H7 (cell line): ENCODE measurements around the gene HNRNPF. TPM values are rescaled to one million over a fixed set of nuclear protein-coding genes. Genes with fewer than 3 reads are reported as not detected.
"Not testable (repeated sequence)": the region's sequence is repeated elsewhere in the genome, so short reads cannot be mapped to it uniquely, and the experiment has no call there.

Source experiments
- DNase-seq: peaks from one replicate; pipeline ENCODE4 v3.0.0; 2012
- H3K27me3 ChIP-seq: 2 replicates; pipeline ENCODE4 v1.6.0; 2011; ENCODE audit warnings: mild to moderate bottlenecking, low read length; ENCODE audit not compliant: control insufficient read depth, insufficient read depth
- H3K36me3 ChIP-seq: replicated peaks from 2 replicates; pipeline ENCODE4 v1.5.1; 2011; ENCODE audit warnings: low read length; ENCODE audit not compliant: control insufficient read depth, insufficient read depth
- H3K4me3 ChIP-seq: 2 replicates; pipeline ENCODE4 v1.5.1; 2011; ENCODE audit warnings: low read depth, mild to moderate bottlenecking, control low read depth, low read length, moderate library complexity; ENCODE audit not compliant: insufficient read depth
- total RNA-seq: library from RNA; depleted of rRNA; stranded (reverse); fragments of >200 nt; shearing (Covaris generic); gene quantifications from 2 replicates; pipeline ENCODE4 v1.2.3, GENCODE V29; 2014; rRNA removed

The HNRNPF gene
- total RNA-seq, result 328 and 342 TPM in 2 replicates

- peak; percentile 97 for DNase-seq
- no peaks in the 10 kb centered on the region for H3K27me3 ChIP-seq
Measured at GRCh38 chr10:43408710-43409384, at the start of gene HNRNPF. HNRNPF (minus strand) TSS chr10:43409186; CDS start chr10:43387884, 21,302 bp downstream.

GRCh38 chr10:43458227-43458626 lies 49.2 kb upstream of the HNRNPF start:
- no peaks in the 10 kb centered on the region for H3K27me3 ChIP-seq
- H3K4me3 ChIP-seq, result no peak overlapping the region
- H3K36me3 ChIP-seq, result no peaks in the 10 kb centered on the region
- DNase-seq, result peak; percentile 41

More at GRCh38 chr10:43408710-43409384, at the start of gene HNRNPF:
- Histone ChIP-seq H3K36me3 (no peaks in the 10 kb centered on the region), H3K4me3 (peak within 1 kb of the TSS; percentile 78)

- not testable (repeated sequence) for H3K36me3 ChIP-seq, DNase-seq, H3K4me3 ChIP-seq, H3K27me3 ChIP-seq
Measured at GRCh38 chr10:43456561-43456960, 47.6 kb upstream of the HNRNPF start.

- not testable (repeated sequence) for DNase-seq, H3K27me3 ChIP-seq, H3K4me3 ChIP-seq, H3K36me3 ChIP-seq
Measured at GRCh38 chr10:43454025-43454424, 45.0 kb upstream of the HNRNPF start.

- no peaks in the 10 kb centered on the region for H3K36me3 ChIP-seq
- H3K4me3 ChIP-seq, result no peak overlapping the region
- DNase-seq, result no peak
Measured at GRCh38 chr10:43453266-43453831, 44.4 kb upstream of the HNRNPF start.

GRCh38 chr10:43452356-43452914 lies 43.4 kb upstream of the HNRNPF start:
- Histone ChIP-seq H3K4me3 (no peak overlapping the region), H3K27me3 (no peaks in the 10 kb centered on the region), H3K36me3 (no peaks in the 10 kb centered on the region)
- DNase-seq, result no peak

More at GRCh38 chr10:43453266-43453831, 44.4 kb upstream of the HNRNPF start:
- no peaks in the 10 kb centered on the region for H3K27me3 ChIP-seq

GRCh38 chr10:43448742-43449141 lies 39.8 kb upstream of the HNRNPF start:
- no peaks in the 10 kb centered on the region for H3K27me3 ChIP-seq
- no peak overlapping the region for H3K4me3 ChIP-seq
- DNase-seq, result no peak

GRCh38 chr10:43446219-43447017 lies 37.4 kb upstream of the HNRNPF start:
- not testable (repeated sequence) for H3K4me3 ChIP-seq, H3K27me3 ChIP-seq, DNase-seq, H3K36me3 ChIP-seq

More at GRCh38 chr10:43448742-43449141, 39.8 kb upstream of the HNRNPF start:
- no peaks in the 10 kb centered on the region for H3K36me3 ChIP-seq

GRCh38 chr10:43444897-43445466 lies 36.0 kb upstream of the HNRNPF start:
- no peak for DNase-seq
- Histone ChIP-seq H3K36me3 (no peaks in the 10 kb centered on the region), H3K4me3 (no peak overlapping the region), H3K27me3 (no peaks in the 10 kb centered on the region)

- DNase-seq, result no peak
- Histone ChIP-seq H3K4me3 (no peak overlapping the region), H3K27me3 (no peaks in the 10 kb centered on the region)
Measured at GRCh38 chr10:43444323-43444722, 35.3 kb upstream of the HNRNPF start.

GRCh38 chr10:43440463-43441134 lies 31.6 kb upstream of the HNRNPF start:
- H3K4me3 ChIP-seq, result no peak overlapping the region
- H3K36me3 ChIP-seq, result no peaks in the 10 kb centered on the region
- DNase-seq, result no peak
- no peaks in the 10 kb centered on the region for H3K27me3 ChIP-seq

More at GRCh38 chr10:43444323-43444722, 35.3 kb upstream of the HNRNPF start:
- H3K36me3 ChIP-seq, result no peaks in the 10 kb centered on the region

GRCh38 chr10:43437141-43437870 lies 28.3 kb upstream of the HNRNPF start:
- H3K4me3 ChIP-seq, result peak overlapping the region; percentile 83
- no peaks in the 10 kb centered on the region for H3K36me3 ChIP-seq
- no peaks in the 10 kb centered on the region for H3K27me3 ChIP-seq
- no peak for DNase-seq

GRCh38 chr10:43436291-43437140 lies 27.5 kb upstream of the HNRNPF start, which contains the start of gene ZNF487:
ZNF487 (plus strand) TSS chr10:43437111; CDS start chr10:43475814, 38,703 bp downstream.
- no peaks in the 10 kb centered on the region for H3K36me3 ChIP-seq
- H3K27me3 ChIP-seq, result no peaks in the 10 kb centered on the region
- H3K4me3 ChIP-seq, result peak within 1 kb of the TSS; percentile 83
- DNase-seq, result peak; percentile 98
